Measurements from ENCODE around the gene CLIP2.
"Not testable (repeated sequence)": the region's sequence is repeated elsewhere in the genome, so short reads cannot be mapped to it uniquely, and the experiment has no call there.

Gene CLIP2

DNA sequence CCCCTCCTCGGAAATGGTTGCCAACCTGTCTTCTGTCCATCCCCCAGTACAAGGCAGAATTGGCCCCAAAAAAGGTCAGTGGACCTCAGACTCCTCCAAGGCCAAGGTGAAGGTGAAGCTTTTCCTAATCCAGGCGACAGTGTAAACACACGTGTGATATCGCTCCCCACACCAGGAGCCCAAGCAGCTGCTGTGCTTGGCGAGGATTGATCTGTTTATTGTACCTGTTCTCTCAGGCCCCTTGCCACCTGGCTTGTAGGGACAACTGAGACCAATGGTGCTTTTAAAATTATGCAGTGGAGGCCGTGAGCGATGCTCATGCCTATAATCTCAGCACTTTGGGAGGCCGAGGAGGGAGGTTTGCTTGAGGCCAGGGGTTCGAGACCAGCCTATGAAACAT is 98.4 kb downstream of the CLIP2 start:
- CTCF ChIA-PET: interaction anchor here (2.8 kb wide), 1 partner anchor 13 kb away, joined by 12 read pairs; no protein-coding TSS in a partner anchor

DNA sequence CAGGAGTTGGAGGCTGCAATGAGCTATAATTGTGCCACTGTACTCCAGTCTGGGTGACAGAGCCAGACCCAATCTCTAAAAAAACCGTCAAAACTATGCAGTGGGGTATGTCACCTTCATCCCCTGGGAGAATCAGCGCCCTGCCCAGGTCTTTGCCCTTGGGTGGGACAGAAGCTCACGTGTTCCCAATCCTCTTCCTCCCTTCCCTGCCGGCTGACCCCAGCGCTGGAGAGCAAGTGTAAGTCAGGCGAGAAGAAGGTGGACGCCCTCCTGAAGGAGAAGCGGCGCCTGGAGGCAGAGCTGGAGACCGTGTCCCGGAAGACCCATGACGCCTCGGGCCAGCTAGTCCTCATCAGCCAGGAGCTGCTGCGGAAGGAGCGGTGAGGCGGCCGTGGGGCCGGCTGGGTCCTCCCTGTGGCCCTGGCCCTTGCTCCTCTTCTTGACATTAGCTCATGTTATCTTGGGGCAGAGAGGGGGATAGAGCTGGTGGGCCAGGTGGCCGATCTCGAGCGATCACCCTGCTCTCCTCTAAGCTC is 99.7 kb downstream of the CLIP2 start:
- TF ChIP-seq CTCF (conservative IDR thresholded peaks at IDR 0.05; ENCODE audit: low read depth): no peak
- ChIA-PET POLR2A (ENCODE audit: low non-redundant PET) (interaction anchor here (0.6 kb wide), 1 partner anchor 61 kb away, joined by 4 read pairs; no protein-coding TSS in a partner anchor), CTCF (interaction anchor here (0.5 to 2.8 kb wide), 5 partner anchors 12 to 331 kb away, joined by 3 to 12 read pairs (median 3); no protein-coding TSS in a partner anchor)
- H3K27ac ChIP-seq: no peak overlapping the region
- DNase-seq (ENCODE audit: low spot score): no peak

More for the DNA sequence above, 98.4 kb downstream of the CLIP2 start:
- DNase-seq (ENCODE audit: low spot score): no peak
- POLR2A ChIA-PET (ENCODE audit: low non-redundant PET): no interaction called here
- H3K27ac ChIP-seq: no peak overlapping the region
- TF ChIP-seq CTCF (conservative IDR thresholded peaks at IDR 0.05; ENCODE audit: low read depth): no peak

GRCh38 chr7:74393722-74394121 is 104.5 kb downstream of the CLIP2 start:
- peak; percentile 39 for DNase-seq (ENCODE audit: low spot score)
- POLR2A ChIA-PET (ENCODE audit: low non-redundant PET): not testable (repeated sequence)
- H3K27ac ChIP-seq: peak overlapping the region; percentile 25
- CTCF ChIA-PET: interaction anchor here (0.6 to 1.8 kb wide), 4 partner anchors 10 to 368 kb away, joined by 3 to 8 read pairs (median 4); no protein-coding TSS in a partner anchor
- peak; percentile 72 for TF ChIP-seq CTCF (conservative IDR thresholded peaks at IDR 0.05; ENCODE audit: low read depth)

GRCh38 chr7:74394601-74395000 is 105.4 kb downstream of the CLIP2 start:
- DNase-seq (ENCODE audit: low spot score): not testable (repeated sequence)
- TF ChIP-seq CTCF (conservative IDR thresholded peaks at IDR 0.05; ENCODE audit: low read depth): peak; percentile 43
- H3K27ac ChIP-seq: peak overlapping the region; percentile 25
- ChIA-PET CTCF (interaction anchor here (0.6 to 0.8 kb wide), 4 partner anchors 9 to 185 kb away, joined by 3 to 5 read pairs (median 4); partner anchors contain the start of genes CLIP2 and LAT2), POLR2A (ENCODE audit: low non-redundant PET) (interaction anchor here (0.6 kb wide), 1 partner anchor 173 kb away, joined by 3 read pairs; no protein-coding TSS in a partner anchor)

DNA sequence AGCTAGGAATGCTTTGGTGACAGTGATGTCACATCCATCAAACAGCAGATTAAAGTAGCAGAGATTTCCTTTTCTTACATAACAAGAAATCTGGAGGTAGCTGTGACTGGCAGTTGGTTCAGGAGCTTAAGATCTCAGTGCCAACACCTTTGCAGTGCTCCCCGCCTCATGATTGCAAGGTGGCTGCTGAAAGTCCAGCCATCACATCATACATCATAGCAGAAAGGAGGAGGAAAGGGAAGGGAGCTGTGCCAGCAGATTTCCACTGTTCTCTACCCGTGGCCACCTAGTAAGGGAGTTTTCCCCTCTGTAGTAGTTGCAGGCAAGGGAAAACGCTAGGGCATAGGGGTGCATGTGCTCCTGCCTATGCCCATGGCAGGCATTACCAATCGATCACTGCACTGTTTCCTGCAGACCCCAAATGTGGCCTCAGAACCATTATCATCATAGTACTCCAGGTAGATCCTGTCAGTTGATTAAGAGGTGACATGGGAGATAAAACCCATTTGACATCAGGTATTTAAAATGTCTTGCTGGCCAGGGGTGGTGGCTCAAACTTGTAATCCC is 106.6 kb downstream of the CLIP2 start:
- H3K27ac ChIP-seq: no peak overlapping the region
- CTCF ChIA-PET: interaction anchor here (1.1 kb wide), 1 partner anchor 190 kb away, joined by 3 read pairs; no protein-coding TSS in a partner anchor
- no peak for TF ChIP-seq CTCF (conservative IDR thresholded peaks at IDR 0.05; ENCODE audit: low read depth)
- no peak for DNase-seq (ENCODE audit: low spot score)
- POLR2A ChIA-PET (ENCODE audit: low non-redundant PET): no interaction called here

DNA sequence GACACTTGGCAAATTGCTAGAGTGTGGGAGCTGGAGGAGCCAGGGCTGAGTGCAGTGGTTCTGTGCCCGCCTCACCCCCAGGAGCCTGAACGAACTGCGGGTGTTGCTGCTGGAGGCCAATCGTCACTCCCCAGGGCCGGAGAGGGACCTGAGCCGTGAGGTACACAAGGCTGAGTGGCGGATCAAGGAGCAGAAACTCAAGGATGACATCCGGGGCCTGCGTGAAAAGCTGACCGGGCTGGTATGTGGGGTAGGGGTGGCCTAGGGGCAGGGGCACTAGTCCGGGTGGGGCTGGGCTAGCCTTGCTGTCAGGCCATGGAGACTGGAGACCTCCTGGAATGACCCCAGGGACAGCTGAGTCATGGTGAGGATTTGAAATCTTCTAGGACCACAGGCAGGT is 107.8 kb downstream of the CLIP2 start:
- ChIA-PET POLR2A (ENCODE audit: low non-redundant PET) (no interaction called here), CTCF (no interaction called here)
- no peak for DNase-seq (ENCODE audit: low spot score)
- peak overlapping the region; percentile 18 for H3K27ac ChIP-seq
- TF ChIP-seq CTCF (conservative IDR thresholded peaks at IDR 0.05; ENCODE audit: low read depth): no peak

Measured in RWPE1 (cell line).